Measurements from ENCODE around the gene GAS7.

DNA sequence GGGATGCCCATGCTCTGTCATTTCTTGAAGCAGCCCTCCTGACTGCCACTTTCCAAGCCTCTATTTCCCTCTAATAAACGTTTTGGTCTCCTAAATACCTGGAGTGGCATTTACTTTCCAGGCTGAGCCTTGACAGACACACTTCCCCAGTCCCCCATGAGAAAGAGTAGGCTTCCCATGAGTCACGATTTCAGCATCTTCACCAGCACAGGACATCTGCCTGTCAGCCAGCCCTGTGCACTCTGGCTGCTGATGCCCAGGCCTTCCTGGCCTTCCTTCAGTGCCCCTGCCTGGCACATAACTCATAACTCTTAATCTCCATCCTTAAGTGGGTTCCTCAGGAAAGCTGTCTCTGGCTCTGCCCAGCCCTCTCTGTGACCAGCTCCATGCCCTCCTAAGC, 30.8 kb upstream of the GAS7 start:
- TF ChIP-seq ZNF674 (CRISPR knock-in tag; IDR thresholded peaks at IDR 0.05; ENCODE audit: low read depth): no peak
- TF ChIP-seq ZNF777 (CRISPR knock-in tag; IDR thresholded peaks at IDR 0.05): no peak
- TF ChIP-seq PCBP1 (IDR thresholded peaks at IDR 0.05; ENCODE audit: borderline replicate concordance, low read depth, low read length): no peak
- no peak for TF ChIP-seq POLR2A (IDR thresholded peaks at IDR 0.05; ENCODE audit: insufficient read depth in 1 of 2, low read depth in 2 of 2, low read length in 2 of 2)
- TF ChIP-seq ZNF558 (CRISPR knock-in tag; IDR thresholded peaks at IDR 0.05; ENCODE audit: borderline replicate concordance): no peak
- no peak for TF ChIP-seq GPBP1L1 (CRISPR knock-in tag; IDR thresholded peaks at IDR 0.05)
- no peak for TF ChIP-seq CTCF (CRISPR knock-in tag; IDR thresholded peaks at IDR 0.05)
- no peak for TF ChIP-seq MAZ (IDR thresholded peaks at IDR 0.05; ENCODE audit: borderline replicate concordance, low read depth, low read length)
- TF ChIP-seq MAZ (CRISPR knock-in tag; IDR thresholded peaks at IDR 0.05; ENCODE audit: low read depth): no peak
- TF ChIP-seq MAFF (IDR thresholded peaks at IDR 0.05; ENCODE audit: low read depth, low read length): no peak
- TF ChIP-seq ETV6 (CRISPR knock-in tag; conservative IDR thresholded peaks at IDR 0.05): no peak
- no peak for TF ChIP-seq EZH2 (conservative IDR thresholded peaks at IDR 0.05; ENCODE audit: low read depth, low read length)
